Keratinocyte (primary cell): ENCODE data around the gene ARHGDIA. TPM values are rescaled to one million over a fixed set of nuclear protein-coding genes. Genes with fewer than 3 reads are reported as not detected.

Source experiments
- DNase-seq: peaks from one replicate; pipeline ENCODE4 v3.0.0-alpha.2; 2011; ENCODE audit warnings: low read depth, missing footprints, low spot score
- FAIRE-seq: peaks from 2 replicates; lab custom pipeline; 2011; peaks lifted over from hg19 to GRCh38; lab: Jason Lieb, UNC
- H2AFZ ChIP-seq: 2 replicates; pipeline ENCODE4 v1.6.0; 2012; ENCODE audit warnings: low read length, control low read depth, inconsistent platforms; ENCODE audit not compliant: control insufficient read depth
- H3K27ac ChIP-seq: 2 replicates; pipeline ENCODE4 v1.5.1; 2011; ENCODE audit warnings: low read length; ENCODE audit not compliant: control insufficient read depth, insufficient read depth
- H3K27me3 ChIP-seq: 3 replicates; pipeline ENCODE4 v1.6.0; 2011; ENCODE audit warnings: low read length; ENCODE audit not compliant: control insufficient read depth, insufficient read depth; ENCODE audit errors: extremely low read depth
- H3K36me3 ChIP-seq, 2 experiments: 2 replicates in 1 of 2; 3 replicates in 1 of 2; pipeline ENCODE4 v1.5.1; 2011; ENCODE audit warnings: low read length in 2 of 2, mild to moderate bottlenecking in 1 of 2; ENCODE audit not compliant: control insufficient read depth in 2 of 2, insufficient read depth in 2 of 2; ENCODE audit errors: extremely low read depth in 1 of 2
- H3K4me1 ChIP-seq: 3 replicates; pipeline ENCODE4 v1.5.1; 2011; ENCODE audit warnings: low read length; ENCODE audit not compliant: control insufficient read depth, insufficient read depth; ENCODE audit errors: extremely low read depth
- H3K4me2 ChIP-seq: 3 replicates; pipeline ENCODE4 v1.6.0; 2011; ENCODE audit warnings: low read depth, low read length; ENCODE audit not compliant: control insufficient read depth, insufficient read depth; ENCODE audit errors: extremely low read depth
- H3K4me3 ChIP-seq, 3 experiments: fragments of 200-600 bp in 1 of 3; sonication (generic) in 1 of 3; 2 replicates in 2 of 3; 3 replicates in 1 of 3; pipeline ENCODE4 v1.5.1; 2011 to 2016; ENCODE audit warnings: low read length in 3 of 3, mild to moderate bottlenecking in 3 of 3, control low read depth in 2 of 3, inconsistent platforms in 1 of 3, low read depth in 1 of 3, mixed read lengths in 1 of 3, mixed run types in 1 of 3, moderate library complexity in 1 of 3; ENCODE audit not compliant: control insufficient read depth in 2 of 3, insufficient read depth in 2 of 3; ENCODE audit errors: extremely low read depth in 1 of 3
- H3K79me2 ChIP-seq: 2 replicates; pipeline ENCODE4 v1.6.0; 2012; ENCODE audit warnings: low read length; ENCODE audit not compliant: control insufficient read depth, insufficient read depth
- H3K9ac ChIP-seq: 3 replicates; pipeline ENCODE4 v1.6.0; 2011; ENCODE audit warnings: low read length; ENCODE audit not compliant: control insufficient read depth, insufficient read depth; ENCODE audit errors: extremely low read depth
- H3K9me1 ChIP-seq: 3 replicates; pipeline ENCODE4 v1.6.0; 2011; ENCODE audit warnings: low read length; ENCODE audit not compliant: control insufficient read depth, insufficient read depth; ENCODE audit errors: extremely low read depth
- H3K9me3 ChIP-seq: 2 replicates; pipeline ENCODE4 v1.5.1; 2012; ENCODE audit warnings: low read depth, low read length; ENCODE audit not compliant: control insufficient read depth
- H4K20me1 ChIP-seq: 3 replicates; pipeline ENCODE4 v1.6.0; 2011; ENCODE audit warnings: low read length; ENCODE audit not compliant: control insufficient read depth, insufficient read depth; ENCODE audit errors: extremely low read depth
- EZH2 ChIP-seq: IDR thresholded peaks from one replicate; pipeline ENCODE4 v1.6.1; 2012; ENCODE audit warnings: inconsistent platforms, mild to moderate bottlenecking, low read length, moderate library complexity
- dilution Hi-C: fragments of 300-500 bp; cut with MboI; formaldehyde crosslinking; loops from one replicate; pipeline ENCODE4 v1.7.0; 2020; ENCODE audit warnings: low sequenced_read_pairs; ENCODE audit not compliant: extremely low pct_ligation_motif_present
- polyA plus RNA-seq, 5 experiments: library from polyadenylated mRNA; depleted of rRNA in 3 of 5; stranded (reverse) in 3 of 5; stranded (forward) in 1 of 5; unstranded in 1 of 5; fragments of >200 nt; gene quantifications; 1 replicate in 1 of 5; 2 replicates in 3 of 5; 3 replicates in 1 of 5; pipeline versions ENCODE4 v1.2.1 to v1.2.3, GENCODE V29; 2011 to 2012; ENCODE audit warnings: missing spikeins in 2 of 5, low read depth in 1 of 5, low replicate concordance in 1 of 5
- TF ChIP-seq, protein P1 (sequence below), 3 experiments: IDR thresholded peaks in 1 of 3; conservative IDR thresholded peaks in 1 of 3; optimal IDR thresholded peaks in 1 of 3; 2 replicates in 2 of 3; 3 replicates in 1 of 3; pipeline versions ENCODE3 to v1.5.1; 2011; ENCODE audit warnings: low read length in 3 of 3, mild to moderate bottlenecking in 3 of 3, moderate library complexity in 2 of 3, control low read depth in 1 of 3, inconsistent platforms in 1 of 3; ENCODE audit not compliant: insufficient read depth in 2 of 3; ENCODE audit errors: extremely low read depth in 1 of 3

The ARHGDIA gene
- polyA plus RNA-seq, 1 donor (not counting 4 experiments of a cell fraction or from before 2014, with no cell fraction given) = 65.7 TPM

DNA sequence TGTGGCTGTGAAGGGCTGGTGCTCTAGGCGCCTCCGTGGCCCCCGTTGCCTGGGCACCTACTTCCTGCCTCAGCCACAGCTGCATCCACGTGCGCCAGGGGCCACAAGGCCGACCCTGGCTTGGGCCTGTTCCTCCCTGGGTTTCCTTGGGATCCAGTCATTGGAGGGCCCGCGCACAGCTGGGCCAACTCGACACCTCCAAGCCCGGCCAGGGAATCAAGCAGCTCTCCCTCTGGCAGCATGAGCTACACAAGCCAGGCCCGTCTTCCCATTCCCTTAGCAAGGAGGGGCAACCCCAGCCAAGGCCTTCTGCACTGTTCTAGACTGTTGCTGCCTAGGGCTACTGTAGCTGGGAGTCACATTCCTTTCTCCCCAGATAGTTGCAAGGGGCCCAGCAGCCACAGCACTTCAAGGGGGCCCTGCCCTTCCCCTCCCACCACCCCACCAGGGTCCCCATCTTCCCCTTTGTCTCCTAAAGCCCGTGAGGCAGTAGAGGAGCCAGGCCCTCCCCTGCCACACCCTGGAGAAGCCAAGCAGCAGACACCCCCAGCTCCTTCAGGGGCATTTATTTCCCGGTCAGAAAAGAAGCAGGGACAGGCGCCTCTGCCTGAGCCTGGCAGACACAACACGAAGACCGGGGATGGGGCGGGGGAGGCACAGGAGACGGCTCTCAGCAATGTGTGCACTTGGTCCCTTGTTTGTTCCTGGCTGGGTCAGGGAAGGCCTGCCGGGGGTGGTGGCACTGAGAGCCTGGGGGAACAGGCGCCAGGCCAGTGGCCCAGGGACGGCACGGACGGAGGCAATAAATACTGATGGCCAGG is 3.8 kb downstream of the ARHGDIA start:
- H3K27ac ChIP-seq = peak overlapping the region; percentile 40
- no peaks in the 10 kb centered on the region for H3K27me3 ChIP-seq
- H3K9me1 ChIP-seq = peaks cover 7% of the 10 kb centered on the region
- peaks cover 19% of the 10 kb centered on the region for H4K20me1 ChIP-seq
- dilution Hi-C loops = no loop called here
- peaks cover 21 to 38% of the 10 kb centered on the region in 2 experiments for H3K36me3 ChIP-seq
- no peak for DNase-seq
- no peak overlapping the region for H2AFZ ChIP-seq
- peaks cover 56% of the 10 kb centered on the region for H3K79me2 ChIP-seq
- no peak overlapping the region for H3K4me2 ChIP-seq
- FAIRE-seq = no peak
- no peak for TF ChIP-seq EZH2
- TF ChIP-seq, protein P1, sequence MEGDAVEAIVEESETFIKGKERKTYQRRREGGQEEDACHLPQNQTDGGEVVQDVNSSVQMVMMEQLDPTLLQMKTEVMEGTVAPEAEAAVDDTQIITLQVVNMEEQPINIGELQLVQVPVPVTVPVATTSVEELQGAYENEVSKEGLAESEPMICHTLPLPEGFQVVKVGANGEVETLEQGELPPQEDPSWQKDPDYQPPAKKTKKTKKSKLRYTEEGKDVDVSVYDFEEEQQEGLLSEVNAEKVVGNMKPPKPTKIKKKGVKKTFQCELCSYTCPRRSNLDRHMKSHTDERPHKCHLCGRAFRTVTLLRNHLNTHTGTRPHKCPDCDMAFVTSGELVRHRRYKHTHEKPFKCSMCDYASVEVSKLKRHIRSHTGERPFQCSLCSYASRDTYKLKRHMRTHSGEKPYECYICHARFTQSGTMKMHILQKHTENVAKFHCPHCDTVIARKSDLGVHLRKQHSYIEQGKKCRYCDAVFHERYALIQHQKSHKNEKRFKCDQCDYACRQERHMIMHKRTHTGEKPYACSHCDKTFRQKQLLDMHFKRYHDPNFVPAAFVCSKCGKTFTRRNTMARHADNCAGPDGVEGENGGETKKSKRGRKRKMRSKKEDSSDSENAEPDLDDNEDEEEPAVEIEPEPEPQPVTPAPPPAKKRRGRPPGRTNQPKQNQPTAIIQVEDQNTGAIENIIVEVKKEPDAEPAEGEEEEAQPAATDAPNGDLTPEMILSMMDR (optimal IDR thresholded peaks at IDR 0.05 in 1 of 3, IDR thresholded peaks at IDR 0.05 in 1 of 3, conservative IDR thresholded peaks at IDR 0.05 in 1 of 3; ENCODE audit: extremely low read depth in 1 of 3, insufficient read depth in 2 of 3, low read length in 3 of 3) = no peak
- peaks cover 39% of the 10 kb centered on the region for H3K4me1 ChIP-seq
- H3K9me3 ChIP-seq = no peaks in the 10 kb centered on the region
- H3K9ac ChIP-seq = peak overlapping the region; percentile 22
- H3K4me3 ChIP-seq = no peak overlapping the region

DNA sequence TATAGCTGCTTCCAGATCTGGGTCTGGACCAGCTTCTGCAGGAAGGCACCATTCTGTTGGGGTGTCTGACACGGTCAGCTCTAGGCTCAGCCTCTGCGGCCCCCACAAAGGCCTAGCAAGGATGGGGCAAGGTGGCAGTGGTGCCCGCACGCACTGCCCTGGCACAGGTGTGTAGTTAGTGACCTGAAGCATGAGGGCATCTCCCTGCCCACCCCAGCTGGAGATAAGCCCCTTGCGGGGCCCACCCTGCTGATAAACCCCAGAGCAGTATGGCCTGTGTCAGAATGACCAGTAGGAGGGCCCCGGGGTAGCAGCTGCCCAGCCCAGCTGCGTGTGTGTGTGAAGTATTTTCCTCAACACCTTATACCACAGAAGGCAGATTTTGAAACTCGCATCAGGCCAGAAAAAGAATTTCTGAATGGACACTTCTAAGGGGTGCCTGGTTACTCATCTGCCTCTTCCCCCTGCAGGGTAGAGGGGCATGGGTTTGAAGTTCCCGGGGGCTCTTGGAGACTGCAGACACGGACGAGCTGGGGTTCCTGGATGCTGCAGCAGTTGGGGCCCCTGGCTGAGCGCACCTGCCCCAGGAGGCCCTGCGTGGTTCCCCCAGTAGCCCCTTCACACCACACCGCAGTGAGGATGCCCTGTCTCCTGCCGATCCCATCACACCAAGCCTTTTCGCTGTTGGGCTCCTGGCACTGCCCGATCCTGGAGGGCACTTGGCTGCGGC is 4.5 kb downstream of the ARHGDIA start:
- Histone ChIP-seq H2AFZ (no peak overlapping the region), H3K36me3 (peaks cover 21 to 38% of the 10 kb centered on the region in 2 experiments), H3K9me3 (no peaks in the 10 kb centered on the region), H3K27ac (no peak overlapping the region), H3K9ac (peak overlapping the region; percentile 15), H3K9me1 (peaks cover 7% of the 10 kb centered on the region), H3K4me2 (no peak overlapping the region), H3K4me1 (peaks cover 40% of the 10 kb centered on the region), H3K4me3 (no peak overlapping the region), H4K20me1 (peaks cover 19% of the 10 kb centered on the region), H3K79me2 (peaks cover 57% of the 10 kb centered on the region), H3K27me3 (no peaks in the 10 kb centered on the region)
- DNase-seq (no peak), FAIRE-seq (no peak)
- dilution Hi-C loops = no loop called here
- TF ChIP-seq, protein P1 (optimal IDR thresholded peaks at IDR 0.05 in 1 of 3, IDR thresholded peaks at IDR 0.05 in 1 of 3, conservative IDR thresholded peaks at IDR 0.05 in 1 of 3; ENCODE audit: extremely low read depth in 1 of 3, insufficient read depth in 2 of 3, low read length in 3 of 3) = no peak
- no peak for TF ChIP-seq EZH2
